GM12878 (cell line): ENCODE data around the gene ALDH1A3. TPM values are rescaled to one million over a fixed set of nuclear protein-coding genes. Genes with fewer than 3 reads are reported as not detected.

Experiments used
- BCL11A ChIP-seq: IDR thresholded peaks from 2 replicates; pipeline ENCODE4 v1.6.1; 2011; ENCODE audit warnings: low read depth, low read length
- BCLAF1 ChIP-seq: fragments of 450-650 bp; IDR thresholded peaks from 2 replicates; pipeline ENCODE4 v1.6.1; 2017; ENCODE audit warnings: antibody characterized with exemption, mild to moderate bottlenecking, moderate library complexity
- CHD4 ChIP-seq: fragments of 200-600 bp; sonication (generic); IDR thresholded peaks from 2 replicates; pipeline ENCODE4 v1.6.1; 2016; ENCODE audit warnings: mild to moderate bottlenecking
- CREM ChIP-seq: IDR thresholded peaks from 2 replicates; pipeline ENCODE4 v1.6.1; 2014; ENCODE audit warnings: antibody characterized with exemption, low read depth
- NR2C1 ChIP-seq: fragments of 450-650 bp; IDR thresholded peaks from 2 replicates; pipeline ENCODE4 v1.6.1; 2017; ENCODE audit warnings: antibody characterized with exemption, mild to moderate bottlenecking, moderate library complexity
- POLR2AphosphoS2 ChIP-seq: IDR thresholded peaks from 2 replicates; pipeline ENCODE4 v1.6.1; 2011; ENCODE audit warnings: low read depth, mild to moderate bottlenecking, low read length, improper control_type of control experiment, moderate library complexity
- STAT1 ChIP-seq: fragments of 450-650 bp; conservative IDR thresholded peaks from 2 replicates; pipeline ENCODE4 v1.6.1; 2014; ENCODE audit warnings: antibody characterized with exemption, mild to moderate bottlenecking
- YBX1 ChIP-seq: fragments of 450-650 bp; IDR thresholded peaks from 2 replicates; pipeline ENCODE4 v1.6.1; 2016; ENCODE audit warnings: antibody characterized with exemption
- polyA plus RNA-seq, 11 experiments: library from polyadenylated mRNA; depleted of rRNA in 4 of 11; unstranded in 6 of 11; stranded (reverse) in 5 of 11; fragments of >200 nt; fragmentation: Nextera tagmentation in 4 of 11; fragmentation: Illumina TruSeq in 1 of 11; extraction: Ambion mirVana in 4 of 11; extraction: Trizol in 1 of 11; gene quantifications; 1 replicate in 1 of 11; 2 replicates in 10 of 11; pipeline versions ENCODE4 v1.2.1 to v1.2.3, GENCODE V29; 2011 to 2016; ENCODE audit warnings: inconsistent platforms in 2 of 11, missing spikeins in 2 of 11, low read depth in 1 of 11
- total RNA-seq, 4 experiments: library from RNA; depleted of rRNA in 3 of 4; stranded (reverse); fragments of >200 nt in 3 of 4; fragmentation: Illumina TruSeq in 1 of 4; extraction: Trizol in 1 of 4; gene quantifications; 2 replicates each; pipeline versions ENCODE4 v1.2.1 to v1.2.3, GENCODE V29; 2013 to 2021
- TF ChIP-seq, protein P1 (sequence below): fragments of 450-650 bp; IDR thresholded peaks from 2 replicates; pipeline ENCODE4 v1.6.1; 2017; ENCODE audit warnings: mild to moderate bottlenecking, moderate library complexity

ALDH1A3 gene
- total and polyA plus RNA-seq, 10 of the 15 experiments (the other 5 are each of a cell fraction or from before 2014, with no cell fraction given), result 0.06 to 0.69 (median 0.18) TPM

DNA sequence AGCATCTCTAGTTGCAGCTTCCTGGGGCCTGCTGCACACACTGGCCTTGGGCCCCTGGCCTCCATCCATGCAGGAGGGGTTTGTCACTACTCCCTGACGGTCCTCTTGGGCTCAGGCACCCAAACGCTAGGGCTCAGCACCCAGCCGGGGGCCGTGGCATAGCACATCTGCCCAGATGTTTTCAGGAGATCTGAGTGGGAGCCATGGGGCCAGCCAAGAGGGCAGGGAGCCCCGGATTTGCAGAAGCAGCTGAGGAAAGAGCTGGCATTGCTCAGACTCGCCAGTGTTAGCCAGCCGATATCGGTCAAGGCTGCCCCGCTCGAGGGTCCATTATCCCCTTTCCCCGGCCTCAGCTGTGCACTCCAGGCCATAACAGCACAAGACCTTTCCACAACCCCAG, 1.5 kb upstream of the ALDH1A3 start (continued):
- TF ChIP-seq BCLAF1 (no peak), STAT1 (no peak), BCL11A (no peak), POLR2AphosphoS2 (no peak), YBX1 (no peak), CHD4 (no peak), NR2C1 (no peak), CREM (no peak)
- TF ChIP-seq, protein P1, sequence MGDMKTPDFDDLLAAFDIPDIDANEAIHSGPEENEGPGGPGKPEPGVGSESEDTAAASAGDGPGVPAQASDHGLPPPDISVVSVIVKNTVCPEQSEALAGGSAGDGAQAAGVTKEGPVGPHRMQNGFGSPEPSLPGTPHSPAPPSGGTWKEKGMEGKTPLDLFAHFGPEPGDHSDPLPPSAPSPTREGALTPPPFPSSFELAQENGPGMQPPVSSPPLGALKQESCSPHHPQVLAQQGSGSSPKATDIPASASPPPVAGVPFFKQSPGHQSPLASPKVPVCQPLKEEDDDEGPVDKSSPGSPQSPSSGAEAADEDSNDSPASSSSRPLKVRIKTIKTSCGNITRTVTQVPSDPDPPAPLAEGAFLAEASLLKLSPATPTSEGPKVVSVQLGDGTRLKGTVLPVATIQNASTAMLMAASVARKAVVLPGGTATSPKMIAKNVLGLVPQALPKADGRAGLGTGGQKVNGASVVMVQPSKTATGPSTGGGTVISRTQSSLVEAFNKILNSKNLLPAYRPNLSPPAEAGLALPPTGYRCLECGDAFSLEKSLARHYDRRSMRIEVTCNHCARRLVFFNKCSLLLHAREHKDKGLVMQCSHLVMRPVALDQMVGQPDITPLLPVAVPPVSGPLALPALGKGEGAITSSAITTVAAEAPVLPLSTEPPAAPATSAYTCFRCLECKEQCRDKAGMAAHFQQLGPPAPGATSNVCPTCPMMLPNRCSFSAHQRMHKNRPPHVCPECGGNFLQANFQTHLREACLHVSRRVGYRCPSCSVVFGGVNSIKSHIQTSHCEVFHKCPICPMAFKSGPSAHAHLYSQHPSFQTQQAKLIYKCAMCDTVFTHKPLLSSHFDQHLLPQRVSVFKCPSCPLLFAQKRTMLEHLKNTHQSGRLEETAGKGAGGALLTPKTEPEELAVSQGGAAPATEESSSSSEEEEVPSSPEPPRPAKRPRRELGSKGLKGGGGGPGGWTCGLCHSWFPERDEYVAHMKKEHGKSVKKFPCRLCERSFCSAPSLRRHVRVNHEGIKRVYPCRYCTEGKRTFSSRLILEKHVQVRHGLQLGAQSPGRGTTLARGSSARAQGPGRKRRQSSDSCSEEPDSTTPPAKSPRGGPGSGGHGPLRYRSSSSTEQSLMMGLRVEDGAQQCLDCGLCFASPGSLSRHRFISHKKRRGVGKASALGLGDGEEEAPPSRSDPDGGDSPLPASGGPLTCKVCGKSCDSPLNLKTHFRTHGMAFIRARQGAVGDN, result no peak
- TF ChIP-seq, all 136 proteins: peak for 0
